GM18907 (cell line): ENCODE measurements around the gene GNPTAB.
"Not testable (repeated sequence)": the region's sequence is repeated elsewhere in the genome, so short reads cannot be mapped to it uniquely, and the experiment has no call there.

Source experiments
- ATAC-seq: cut with Tn5 transposase; IDR thresholded peaks from one replicate; pipeline ENCODE4 v1.9.1; 2021; ENCODE audit warnings: mild to moderate bottlenecking, moderate library complexity; ENCODE audit not compliant: unreplicated experiment

The GNPTAB gene

DNA sequence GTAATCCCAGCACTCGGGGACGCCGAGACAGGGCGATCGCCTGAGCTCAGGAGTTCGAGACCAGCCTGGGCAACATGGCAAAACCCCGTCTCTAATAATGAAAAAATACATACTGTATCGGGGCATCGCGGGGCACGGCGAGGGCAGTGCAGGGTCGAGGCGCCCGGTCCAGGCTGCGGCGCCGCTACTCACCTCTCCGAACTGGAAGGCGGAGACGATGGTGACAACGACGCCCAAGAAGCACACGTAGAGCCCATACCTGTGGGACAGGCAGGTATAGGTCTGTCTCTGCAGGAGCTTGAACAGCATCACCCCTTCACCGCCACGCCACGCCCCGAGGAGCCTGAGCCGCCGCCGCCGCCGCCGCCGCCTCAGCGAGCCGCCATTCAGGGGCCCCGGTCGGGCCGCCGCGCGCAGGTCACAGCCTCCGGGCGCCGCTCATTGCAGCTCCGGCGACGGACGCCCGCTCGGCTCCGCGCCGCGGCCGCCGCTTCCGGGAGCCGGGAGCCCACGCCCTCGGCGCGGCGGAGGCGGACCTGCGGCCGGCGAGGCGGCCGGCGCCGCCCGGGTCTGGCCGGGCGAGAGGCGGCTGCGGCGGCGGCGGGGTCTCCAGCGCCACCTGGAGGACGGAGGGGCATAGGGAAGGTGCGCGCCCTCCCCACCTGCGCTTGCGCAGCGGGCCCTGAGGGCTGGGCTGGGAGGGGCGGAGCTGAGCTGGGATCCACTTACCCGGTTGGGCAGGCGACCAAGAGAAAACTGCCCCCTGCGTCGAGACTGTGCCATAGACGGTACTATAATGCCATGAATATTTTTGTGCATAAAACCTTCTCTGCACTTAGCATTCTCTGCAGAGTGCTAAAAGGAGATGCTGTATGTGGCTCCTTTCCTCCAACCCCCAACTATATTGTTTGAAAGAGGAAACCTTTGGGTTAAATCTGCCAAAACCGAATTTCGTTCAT is at the start of gene GNPTAB:
Gene GNPTAB (minus strand): TSS at position 593 of the 959 bp plus-strand sequence. CDS start 284 bp downstream, at position 309.
- ATAC-seq, result peak; percentile 95

DNA sequence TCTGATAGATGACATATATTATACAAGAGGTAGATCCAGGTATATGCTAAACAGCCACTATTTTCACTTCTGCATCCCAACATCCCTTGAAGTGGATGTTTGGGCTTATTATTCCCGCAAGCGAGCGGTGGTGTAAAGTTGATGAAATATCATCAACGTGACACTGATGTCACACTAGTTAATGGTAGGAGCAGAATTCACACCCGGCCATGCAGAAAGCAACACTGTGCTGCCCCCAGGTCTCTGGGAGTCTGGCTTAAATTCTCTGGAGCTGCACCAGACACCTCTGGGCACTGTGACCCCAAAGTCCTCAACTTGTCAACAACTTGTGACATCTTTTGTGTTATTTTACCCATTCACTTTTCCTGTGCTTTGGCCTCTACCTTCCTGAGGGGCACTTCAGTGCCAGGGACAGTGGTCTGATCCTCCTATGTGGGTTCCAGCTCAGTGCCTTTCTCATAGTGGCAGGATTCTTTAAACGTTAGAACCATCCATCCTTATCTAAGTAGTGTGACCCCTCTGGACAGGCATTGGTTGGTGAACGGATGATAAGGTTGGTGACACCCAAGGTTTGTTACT is 47.6 kb upstream of the GNPTAB start:
- peak; percentile 18 for ATAC-seq

DNA sequence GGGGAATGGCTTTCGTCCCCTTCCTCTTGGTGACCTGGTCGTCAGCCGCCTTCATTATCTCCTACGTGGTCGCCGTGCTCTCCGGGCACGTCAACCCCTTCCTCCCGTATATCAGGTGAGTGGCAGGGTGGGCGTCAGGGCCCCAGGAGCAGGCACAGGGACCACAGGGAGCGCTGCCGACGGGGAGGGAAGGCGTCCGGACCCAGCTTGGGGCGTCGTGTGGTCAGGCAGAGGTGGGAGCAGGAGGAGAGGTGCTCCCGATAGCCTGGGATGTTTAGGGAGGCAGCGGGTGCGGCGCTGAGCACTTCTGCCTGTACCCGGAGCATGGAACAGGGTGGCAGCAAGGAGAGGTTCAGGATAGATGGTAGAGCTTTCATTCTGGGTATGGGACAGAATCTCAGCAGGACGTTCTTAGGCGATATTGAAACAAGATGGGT is 47.1 kb upstream of the GNPTAB start:
- peak; percentile 23 for ATAC-seq

DNA sequence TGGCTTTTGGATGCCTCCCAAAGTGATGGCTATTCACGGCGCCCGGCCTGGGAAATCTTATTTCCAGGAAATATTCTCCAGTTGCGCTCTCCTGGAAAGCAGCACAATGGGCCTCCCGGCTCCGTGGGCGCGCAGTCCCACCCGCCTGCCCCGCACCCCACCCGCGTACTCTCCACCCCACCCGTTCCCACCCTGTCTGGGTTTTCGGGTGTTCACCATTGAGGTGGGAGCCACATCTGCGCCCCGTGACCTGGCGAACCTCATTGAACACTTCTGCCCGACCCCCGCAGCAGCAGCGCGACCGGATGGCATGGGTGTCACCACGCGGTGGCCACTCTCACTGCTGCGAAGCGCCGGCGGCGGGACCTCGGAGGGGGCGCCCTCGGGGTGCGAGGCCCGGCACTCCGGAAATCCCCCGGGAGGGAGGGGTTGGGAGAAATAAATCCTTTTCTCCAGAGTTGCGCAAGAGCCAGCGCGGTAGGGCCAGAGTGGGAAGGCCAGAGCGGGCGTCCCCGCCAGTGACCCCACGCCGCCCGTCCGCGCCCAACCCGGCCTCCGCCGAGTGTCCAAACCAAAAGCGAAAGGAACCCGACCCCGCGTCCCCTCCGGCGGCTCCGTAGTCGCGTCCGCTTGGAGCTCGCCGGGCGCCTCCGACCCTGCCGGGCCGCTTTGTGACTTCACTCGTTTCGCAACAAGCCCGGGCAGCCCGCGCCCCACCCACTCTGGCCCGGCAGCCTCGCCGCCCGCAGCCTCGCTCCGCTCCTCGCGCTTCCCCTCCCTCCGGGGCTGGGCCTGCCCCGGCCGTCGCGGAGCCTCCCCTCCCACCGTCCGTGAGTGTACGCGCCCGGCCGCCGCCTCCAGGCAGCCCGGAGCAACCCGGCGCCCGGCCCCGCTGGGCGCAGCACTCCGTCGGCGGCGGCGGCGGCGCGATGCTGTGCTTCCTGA is 46.4 kb upstream of the GNPTAB start, which contains the start of gene DRAM1:
Gene DRAM1 (plus strand): TSS at position 720 of the 945 bp plus-strand sequence. CDS start 210 bp downstream, at position 930.
- ATAC-seq, result peak; percentile 85

DNA sequence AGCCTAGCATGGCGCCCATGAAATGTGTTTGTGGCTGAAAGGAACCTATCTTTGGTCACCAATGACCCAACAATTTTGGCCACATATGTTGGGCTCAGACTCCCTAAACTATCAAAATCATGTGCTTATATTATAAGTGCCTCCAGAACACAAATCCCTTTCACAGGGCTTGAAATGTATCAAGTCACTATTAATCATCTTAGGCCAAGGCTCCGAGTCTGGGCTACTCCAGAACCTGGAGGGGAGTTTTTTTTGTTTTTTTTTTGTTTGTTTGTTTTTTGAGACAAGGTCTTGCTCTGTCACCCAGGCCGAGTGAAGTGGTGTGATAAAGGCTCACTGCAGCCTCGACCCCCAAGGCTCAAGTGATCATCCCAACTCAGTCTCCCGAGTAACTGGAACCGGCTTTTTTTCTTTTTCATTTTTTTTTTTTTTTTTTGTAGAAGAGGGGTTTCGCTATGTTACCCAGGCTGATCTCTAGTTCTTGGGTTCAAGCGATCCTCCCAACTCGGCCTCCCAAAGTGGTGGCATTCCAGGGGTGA is 45.6 kb upstream of the GNPTAB start:
- no peak for ATAC-seq

DNA sequence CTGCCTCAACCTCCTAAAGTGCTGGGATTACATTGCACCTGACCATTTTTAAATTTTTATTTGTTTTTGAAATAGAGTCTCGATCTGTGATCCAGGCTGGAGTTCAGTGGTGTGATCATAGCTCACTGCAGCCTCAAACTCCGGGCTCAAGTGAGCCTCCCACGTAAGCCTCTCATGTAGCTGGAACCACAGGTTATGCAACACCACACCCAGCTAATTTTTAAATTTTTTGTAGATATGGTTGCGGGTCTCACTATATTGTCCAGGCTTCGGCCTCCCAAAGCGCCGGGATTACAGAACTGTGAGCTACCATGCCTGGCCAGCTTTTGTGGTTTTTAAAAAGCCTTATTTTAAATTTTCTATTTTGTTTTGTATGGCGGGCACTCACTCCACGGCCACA is 44.4 kb upstream of the GNPTAB start:
- no peak for ATAC-seq

DNA sequence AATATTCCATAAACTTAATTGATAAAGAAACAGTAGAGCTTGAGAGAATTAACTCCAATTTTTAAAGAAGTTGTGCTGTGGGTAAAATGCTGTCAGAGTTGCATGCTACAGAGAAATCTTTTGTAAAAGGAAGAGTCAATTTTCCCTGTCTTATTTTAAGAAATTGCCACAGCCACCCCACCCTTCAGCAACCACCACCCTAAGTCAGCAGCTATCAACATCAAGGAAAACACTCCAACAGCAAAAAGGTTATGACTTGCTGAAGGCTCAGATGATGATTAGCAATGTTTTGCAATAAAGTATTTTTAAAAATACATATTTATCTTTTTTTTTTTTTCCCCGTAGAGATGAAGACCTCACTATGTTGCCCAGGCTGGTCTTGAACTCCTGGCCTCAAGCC is 40.2 kb upstream of the GNPTAB start:
- no peak for ATAC-seq

DNA sequence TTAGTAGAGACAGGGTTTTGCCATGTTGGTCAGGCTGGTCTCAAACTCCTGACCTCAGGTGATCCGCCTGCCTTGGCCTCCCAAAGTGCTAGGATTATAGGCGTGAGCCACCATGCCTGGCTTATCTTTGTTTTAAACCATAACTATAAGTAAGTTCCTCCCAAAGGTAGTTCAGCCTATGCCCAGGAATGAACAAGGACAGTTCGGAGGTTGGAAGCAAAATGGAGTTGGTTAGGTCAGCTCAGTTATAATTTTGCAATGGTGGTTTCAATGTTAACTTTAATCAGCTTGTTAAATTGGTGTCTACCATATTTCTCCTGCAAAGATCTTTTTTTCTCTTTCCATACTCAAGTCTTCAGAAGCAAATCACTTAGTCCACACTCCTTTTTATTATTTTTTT is 36.9 kb upstream of the GNPTAB start:
- ATAC-seq, result not testable (repeated sequence)

DNA sequence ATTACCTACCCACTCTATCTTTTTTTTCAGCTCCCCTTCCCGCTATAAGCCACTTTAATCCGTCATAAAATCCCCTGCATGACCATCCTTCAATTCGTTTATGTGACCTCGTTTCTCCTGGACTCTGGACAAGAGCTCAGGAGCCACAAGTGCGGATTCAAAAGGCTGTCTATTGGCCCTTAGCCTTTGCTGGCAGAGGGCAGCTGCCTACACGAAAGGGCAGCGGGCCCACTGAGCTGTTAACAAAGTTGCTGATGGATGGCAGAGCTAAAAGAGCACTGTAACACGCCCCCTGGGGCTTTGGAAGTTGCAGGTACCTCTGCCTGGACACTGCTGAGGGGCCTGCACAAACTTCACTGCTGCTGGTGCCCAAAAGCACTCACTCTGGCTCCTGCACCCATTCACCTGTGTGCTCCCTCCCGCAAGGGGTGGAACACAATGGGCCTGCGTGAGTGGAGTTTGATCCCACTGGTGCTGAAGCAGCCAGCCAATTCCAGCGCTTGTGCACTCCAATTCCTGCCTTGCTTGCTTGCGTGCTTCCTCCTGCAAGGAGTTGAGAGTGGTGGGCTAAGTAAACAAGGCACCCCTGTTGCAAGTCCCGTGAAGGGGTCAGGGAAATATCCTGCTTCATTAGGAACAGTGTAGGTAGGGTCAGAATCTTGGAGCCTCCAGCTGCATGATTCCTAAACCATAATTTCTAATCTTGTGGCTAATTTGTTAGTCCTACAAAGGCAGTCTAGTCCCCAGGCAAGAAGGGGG is 36.0 kb upstream of the GNPTAB start:
- no peak for ATAC-seq

DNA sequence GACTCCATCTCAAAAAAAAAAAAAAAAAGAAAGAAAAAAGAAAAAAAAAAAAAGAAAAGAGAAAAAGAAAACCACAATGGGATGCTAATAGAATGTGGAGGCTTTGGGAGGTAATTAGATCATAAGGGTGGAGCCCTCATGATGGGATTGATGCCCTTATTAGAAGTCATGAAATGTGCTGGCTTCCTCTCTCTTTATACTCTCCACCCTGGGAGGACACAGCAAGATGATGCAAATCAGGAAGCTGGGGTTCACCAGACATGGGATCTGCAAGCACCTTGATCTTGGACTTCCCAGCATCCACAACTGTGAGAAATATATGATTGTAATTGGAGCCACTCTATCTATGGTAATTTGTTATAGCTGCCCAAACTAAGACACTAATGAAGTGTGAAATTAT is 33.2 kb upstream of the GNPTAB start:
- ATAC-seq, result no peak

DNA sequence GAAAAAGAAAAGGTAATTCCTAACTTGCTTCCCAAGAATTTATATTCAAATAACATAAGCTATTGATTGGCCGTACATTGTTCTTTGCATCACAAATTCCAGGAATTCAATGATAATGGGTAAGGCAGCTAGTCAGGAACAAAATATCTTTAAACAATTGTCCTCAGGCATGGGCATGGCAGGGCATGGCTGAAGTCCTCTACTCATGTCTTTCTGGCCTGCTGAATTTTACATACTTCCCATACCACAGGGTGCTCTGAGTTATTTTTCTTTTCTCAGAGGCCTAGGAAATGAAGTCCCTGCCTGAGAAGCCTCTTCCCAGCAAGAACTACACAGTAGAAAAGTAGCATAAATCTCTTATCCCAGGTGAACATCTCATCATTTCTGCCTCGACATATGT is 31.5 kb upstream of the GNPTAB start:
- ATAC-seq, result no peak

DNA sequence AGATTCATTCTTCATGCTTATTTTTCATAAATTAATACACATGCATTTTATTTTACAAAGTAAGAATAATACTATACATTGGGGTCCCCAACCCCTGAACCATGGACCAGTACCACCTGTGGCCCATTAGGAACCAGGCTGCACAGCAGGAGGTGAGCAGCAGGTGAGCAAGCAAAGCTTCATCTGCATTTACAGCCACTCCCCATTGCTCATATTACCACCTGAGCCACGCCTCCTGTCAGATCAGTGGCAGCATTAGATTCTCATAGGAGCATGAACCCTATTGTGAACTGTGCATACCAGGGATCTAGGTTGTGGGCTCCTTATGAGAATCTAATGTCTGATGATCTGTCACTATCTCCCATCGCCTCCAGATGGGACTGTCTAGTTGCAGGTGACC is 30.9 kb upstream of the GNPTAB start:
- not testable (repeated sequence) for ATAC-seq

DNA sequence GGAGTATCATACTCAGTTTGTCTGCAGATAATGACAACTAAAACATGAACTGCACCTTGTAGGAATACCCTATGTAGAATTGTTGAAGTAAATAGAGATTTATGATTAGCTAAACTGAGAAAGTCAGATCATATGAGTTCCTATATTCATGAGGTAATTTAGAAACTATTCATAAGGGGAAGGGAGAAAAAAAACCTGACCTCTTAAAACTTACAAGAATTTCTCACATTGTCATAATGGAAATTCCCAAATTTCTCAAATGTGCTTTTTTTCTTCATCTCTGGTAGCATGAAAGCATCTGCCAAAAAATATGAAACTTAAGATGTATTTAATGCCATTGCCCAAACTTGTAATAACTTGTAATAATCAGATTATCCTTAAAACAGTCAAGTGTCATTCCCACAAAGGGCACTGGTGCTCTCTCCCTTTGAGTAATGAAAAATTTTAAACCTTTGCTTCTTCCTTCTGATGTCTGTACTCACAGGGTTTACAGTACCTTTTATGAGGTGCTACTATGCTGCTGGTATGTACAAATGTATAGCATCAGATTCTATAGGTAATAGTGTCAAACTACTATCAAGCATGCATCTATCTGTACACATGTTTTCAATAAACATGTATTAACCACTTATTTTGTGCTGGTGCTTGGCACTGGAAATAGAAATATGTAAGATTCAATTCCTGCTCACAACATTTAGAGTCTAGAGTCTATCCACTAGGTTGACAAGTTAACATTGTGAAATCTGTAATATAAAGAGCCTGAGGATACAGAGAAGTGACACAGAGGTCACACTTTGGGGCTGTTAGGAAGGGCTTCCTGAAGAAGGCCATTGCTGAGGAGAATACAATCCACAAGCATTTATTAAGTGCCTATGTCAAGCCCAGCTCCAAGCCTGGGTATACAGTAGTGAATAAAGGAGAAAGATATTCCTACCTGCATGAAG is 29.2 kb upstream of the GNPTAB start:
- peak; percentile 48 for ATAC-seq

DNA sequence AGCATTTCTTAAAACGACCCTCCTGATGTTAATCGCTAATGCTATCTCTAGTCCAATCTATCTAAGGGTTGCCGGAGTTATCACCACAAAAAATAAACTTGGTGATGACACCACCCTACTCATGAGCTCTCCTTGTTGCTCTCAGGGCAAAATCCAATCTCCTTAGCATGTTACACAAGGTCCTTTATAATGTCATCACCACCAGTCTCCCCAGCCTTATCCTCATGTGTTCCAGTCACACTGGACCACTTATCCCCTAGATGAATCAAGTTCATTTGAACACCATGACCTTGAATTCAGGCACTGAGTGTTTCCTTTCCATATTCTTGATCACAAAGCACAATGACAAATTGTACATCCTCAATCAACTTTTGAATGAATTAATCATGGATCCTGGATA is 27.6 kb upstream of the GNPTAB start:
- ATAC-seq, result no peak

DNA sequence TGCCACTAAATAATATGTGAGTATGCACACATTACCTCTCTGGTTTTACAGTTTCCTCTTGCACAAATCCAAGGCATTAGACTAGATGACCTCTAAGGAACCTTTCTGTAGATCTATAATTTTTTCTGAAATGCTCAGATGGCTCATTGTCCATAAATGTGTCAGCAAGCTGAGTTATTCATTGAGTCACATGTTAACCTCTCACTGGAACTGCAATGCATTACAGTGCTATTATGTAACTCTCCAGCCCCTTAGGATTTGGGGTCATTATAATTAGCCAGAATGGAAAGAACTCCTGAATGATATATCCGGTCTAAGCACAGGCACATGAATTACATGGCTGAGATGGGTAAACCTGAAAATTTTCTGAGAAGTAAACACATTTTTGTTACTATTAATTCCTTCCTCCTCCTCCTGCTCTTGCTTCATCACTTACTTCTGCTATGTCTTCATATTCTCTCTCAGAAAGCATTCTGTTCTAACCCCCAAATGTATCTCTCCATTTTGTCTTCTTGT is 26.3 kb upstream of the GNPTAB start:
- ATAC-seq, result peak; percentile 52

DNA sequence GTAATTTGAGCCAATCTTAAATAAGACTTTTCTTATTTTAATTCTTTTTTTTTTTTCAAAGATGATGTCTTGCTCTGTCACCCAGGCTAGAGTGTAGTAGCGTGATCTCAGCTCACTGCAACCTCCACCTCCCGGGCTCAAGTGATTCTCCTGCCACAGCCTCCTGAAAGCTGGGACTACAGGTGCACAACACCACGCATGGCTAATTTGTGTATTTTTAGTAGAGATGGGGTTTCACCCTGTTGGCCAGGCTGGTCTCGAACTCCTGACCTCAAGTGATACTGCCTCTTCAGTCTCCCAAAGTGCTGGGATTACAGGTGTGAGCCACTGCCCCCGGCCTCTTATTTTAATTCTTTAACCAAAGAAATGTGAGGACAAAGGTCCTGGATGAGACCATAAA is 25.9 kb upstream of the GNPTAB start:
- ATAC-seq, result peak; percentile 25

DNA sequence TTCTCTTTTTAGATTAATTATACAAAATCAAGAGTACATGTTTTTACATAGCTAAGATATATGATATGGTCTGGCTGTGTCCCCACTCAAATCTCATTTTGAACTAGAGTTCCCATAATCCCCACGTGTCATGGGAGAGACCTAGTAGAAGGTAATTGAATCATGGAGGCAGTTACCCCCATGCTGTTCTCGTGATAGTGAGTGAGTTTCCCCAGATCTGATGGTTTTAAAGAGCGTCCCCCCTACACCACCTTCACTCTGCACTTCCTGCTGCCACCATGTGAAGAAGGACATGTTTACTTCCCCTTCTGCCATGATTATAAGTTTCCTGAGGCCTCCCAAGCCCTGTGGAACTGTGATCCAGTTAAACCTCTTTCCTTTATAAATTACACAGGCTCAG is 25.2 kb upstream of the GNPTAB start:
- ATAC-seq, result no peak

DNA sequence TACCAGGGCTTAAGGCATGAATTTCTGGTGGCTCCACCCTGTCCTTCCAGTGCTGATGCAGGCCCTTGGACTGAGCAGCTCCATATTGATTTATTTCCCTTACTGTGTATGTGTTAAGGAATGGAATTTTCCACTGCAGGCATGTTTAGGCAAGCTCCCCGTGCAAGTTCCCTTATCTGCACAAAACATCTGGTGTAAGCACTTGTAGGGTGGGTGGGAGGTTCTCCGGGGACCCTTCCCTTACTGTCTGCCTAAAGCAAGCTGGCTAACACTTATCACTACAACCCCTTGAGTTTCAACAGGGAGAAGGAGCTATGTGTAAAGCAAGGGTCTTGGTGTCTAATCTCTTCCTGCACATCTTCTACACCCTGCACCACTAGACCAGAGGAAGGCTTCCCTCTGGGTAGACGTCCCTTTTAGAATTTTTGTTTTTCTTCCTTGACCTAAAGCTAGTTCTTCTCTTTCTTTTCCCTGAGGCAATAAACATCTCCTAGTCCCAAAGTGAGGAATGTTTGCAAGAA is 24.7 kb upstream of the GNPTAB start:
- no peak for ATAC-seq
